ENCODE measurements around the gene CUX1. TPM values are rescaled to one million over a fixed set of nuclear protein-coding genes. Genes with fewer than 3 reads are reported as not detected.
"Not testable (repeated sequence)": the region's sequence is repeated elsewhere in the genome, so short reads cannot be mapped to it uniquely, and the experiment has no call there.

CUX1 gene
- total RNA-seq, 3 donors from 2014 or later, result 35.1 to 54.4 (median 41.1) TPM

DNA sequence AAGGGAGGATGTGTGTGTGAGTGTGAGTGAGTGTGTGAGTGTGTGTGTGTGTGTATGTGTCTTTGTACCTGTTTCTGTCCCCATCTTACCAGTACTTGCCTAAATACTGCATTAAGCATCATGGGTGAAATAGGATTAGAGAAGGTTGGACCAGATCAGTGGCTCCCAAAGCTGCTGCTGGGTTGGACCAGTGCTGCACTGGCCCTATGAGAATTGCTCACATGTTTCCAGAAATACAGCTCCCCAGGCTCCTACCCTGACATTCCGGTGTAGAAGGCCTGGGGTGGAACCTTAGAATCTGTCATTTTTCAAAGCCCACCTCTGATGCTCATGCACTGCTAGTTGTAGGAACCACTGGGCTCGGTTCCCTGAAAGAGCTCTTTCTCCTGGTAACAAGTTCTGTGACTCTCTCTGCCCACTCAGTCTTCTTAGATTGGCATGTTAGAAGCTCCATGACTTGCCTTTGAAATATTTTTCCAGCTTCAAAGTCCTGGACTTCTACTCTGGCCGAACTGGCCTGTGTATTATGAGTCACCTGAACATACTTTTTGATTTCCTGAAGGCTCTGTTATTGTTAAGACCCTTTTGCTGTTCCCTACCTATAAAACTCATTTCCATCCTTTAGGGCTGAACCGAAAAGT lies 224.7 kb downstream of the CUX1 start:
- intact Hi-C loops (cut with DNase I; ENCODE audit: low total_unique reads), result no loop called here
- no peaks in the 10 kb centered on the region for H3K27me3 ChIP-seq
- no peak for TF ChIP-seq POLR2AphosphoS5 (IDR thresholded peaks at IDR 0.05)
- TF ChIP-seq, protein P1, sequence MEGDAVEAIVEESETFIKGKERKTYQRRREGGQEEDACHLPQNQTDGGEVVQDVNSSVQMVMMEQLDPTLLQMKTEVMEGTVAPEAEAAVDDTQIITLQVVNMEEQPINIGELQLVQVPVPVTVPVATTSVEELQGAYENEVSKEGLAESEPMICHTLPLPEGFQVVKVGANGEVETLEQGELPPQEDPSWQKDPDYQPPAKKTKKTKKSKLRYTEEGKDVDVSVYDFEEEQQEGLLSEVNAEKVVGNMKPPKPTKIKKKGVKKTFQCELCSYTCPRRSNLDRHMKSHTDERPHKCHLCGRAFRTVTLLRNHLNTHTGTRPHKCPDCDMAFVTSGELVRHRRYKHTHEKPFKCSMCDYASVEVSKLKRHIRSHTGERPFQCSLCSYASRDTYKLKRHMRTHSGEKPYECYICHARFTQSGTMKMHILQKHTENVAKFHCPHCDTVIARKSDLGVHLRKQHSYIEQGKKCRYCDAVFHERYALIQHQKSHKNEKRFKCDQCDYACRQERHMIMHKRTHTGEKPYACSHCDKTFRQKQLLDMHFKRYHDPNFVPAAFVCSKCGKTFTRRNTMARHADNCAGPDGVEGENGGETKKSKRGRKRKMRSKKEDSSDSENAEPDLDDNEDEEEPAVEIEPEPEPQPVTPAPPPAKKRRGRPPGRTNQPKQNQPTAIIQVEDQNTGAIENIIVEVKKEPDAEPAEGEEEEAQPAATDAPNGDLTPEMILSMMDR (IDR thresholded peaks at IDR 0.05), result no peak
- no peak for TF ChIP-seq POLR2A (IDR thresholded peaks at IDR 0.05)
- no peaks in the 10 kb centered on the region for H3K9me3 ChIP-seq
- H3K4me3 ChIP-seq, result no peak overlapping the region
- H3K36me3 ChIP-seq, result no peaks in the 10 kb centered on the region
- no peak overlapping the region for H3K27ac ChIP-seq
- H3K4me1 ChIP-seq, result no peaks in the 10 kb centered on the region
- DNase-seq (ENCODE audit: low spot score in 2 of 2), result no peak

DNA sequence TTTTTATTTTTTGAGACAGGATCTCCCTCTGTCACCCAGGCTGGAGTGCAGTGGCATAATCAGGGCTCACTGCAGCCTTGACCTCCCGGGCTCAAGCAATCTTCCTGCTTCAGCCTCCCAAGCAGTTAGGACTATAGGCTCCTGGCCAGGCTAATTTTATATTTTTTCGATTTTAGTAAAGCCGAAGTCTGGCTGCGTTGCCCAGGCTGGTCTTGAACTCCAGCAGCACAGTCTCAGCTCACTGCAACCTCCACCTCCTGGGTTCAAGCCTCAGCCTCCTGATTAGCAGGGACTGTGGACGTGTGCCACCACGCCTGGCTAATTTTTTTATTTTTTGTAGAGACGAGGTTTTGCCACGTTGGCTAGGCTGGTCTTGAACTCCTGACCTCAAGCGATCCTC lies 225.4 kb downstream of the CUX1 start:
- DNase-seq (ENCODE audit: low spot score in 2 of 2); H3K36me3 ChIP-seq; H3K9me3 ChIP-seq; H3K4me3 ChIP-seq; H3K4me1 ChIP-seq; H3K27me3 ChIP-seq; intact Hi-C loops (cut with DNase I; ENCODE audit: low total_unique reads); H3K27ac ChIP-seq: not testable (repeated sequence)

- no peaks in the 10 kb centered on the region for H3K9me3 ChIP-seq
- no peaks in the 10 kb centered on the region for H3K36me3 ChIP-seq
- intact Hi-C loops (cut with DNase I; ENCODE audit: low total_unique reads), result no loop called here
- peak in 1 of 2 donors; percentile 14 for DNase-seq (ENCODE audit: low spot score in 2 of 2)
- no peaks in the 10 kb centered on the region for H3K4me1 ChIP-seq
- H3K27ac ChIP-seq, result no peak overlapping the region
- no peak for TF ChIP-seq POLR2A (IDR thresholded peaks at IDR 0.05)
- no peak for TF ChIP-seq POLR2AphosphoS5 (IDR thresholded peaks at IDR 0.05)
- TF ChIP-seq, protein P1 (IDR thresholded peaks at IDR 0.05), result no peak
- H3K27me3 ChIP-seq, result no peaks in the 10 kb centered on the region
- H3K4me3 ChIP-seq, result no peak overlapping the region
Measured at GRCh38 chr7:102044641-102044983, 227.2 kb downstream of the CUX1 start.

- TF ChIP-seq, protein P1 (IDR thresholded peaks at IDR 0.05), result no peak
- TF ChIP-seq POLR2AphosphoS5 (IDR thresholded peaks at IDR 0.05) (peak in 2 of 3 donors; percentile 34 to 49), POLR2A (IDR thresholded peaks at IDR 0.05) (no peak)
- no peaks in the 10 kb centered on the region for H3K36me3 ChIP-seq
- no peaks in the 10 kb centered on the region for H3K4me1 ChIP-seq
- intact Hi-C loops (cut with DNase I; ENCODE audit: low total_unique reads), result no loop called here
- H3K4me3 ChIP-seq, result peak overlapping the region; percentile 8 to 45 (median 13)
- no peaks in the 10 kb centered on the region for H3K27me3 ChIP-seq
- DNase-seq (ENCODE audit: low spot score in 2 of 2), result peak in 1 of 2 donors; percentile 20
- H3K27ac ChIP-seq, result no peak overlapping the region
- H3K9me3 ChIP-seq, result no peaks in the 10 kb centered on the region
Measured at GRCh38 chr7:102044984-102045673, 227.7 kb downstream of the CUX1 start.

DNA sequence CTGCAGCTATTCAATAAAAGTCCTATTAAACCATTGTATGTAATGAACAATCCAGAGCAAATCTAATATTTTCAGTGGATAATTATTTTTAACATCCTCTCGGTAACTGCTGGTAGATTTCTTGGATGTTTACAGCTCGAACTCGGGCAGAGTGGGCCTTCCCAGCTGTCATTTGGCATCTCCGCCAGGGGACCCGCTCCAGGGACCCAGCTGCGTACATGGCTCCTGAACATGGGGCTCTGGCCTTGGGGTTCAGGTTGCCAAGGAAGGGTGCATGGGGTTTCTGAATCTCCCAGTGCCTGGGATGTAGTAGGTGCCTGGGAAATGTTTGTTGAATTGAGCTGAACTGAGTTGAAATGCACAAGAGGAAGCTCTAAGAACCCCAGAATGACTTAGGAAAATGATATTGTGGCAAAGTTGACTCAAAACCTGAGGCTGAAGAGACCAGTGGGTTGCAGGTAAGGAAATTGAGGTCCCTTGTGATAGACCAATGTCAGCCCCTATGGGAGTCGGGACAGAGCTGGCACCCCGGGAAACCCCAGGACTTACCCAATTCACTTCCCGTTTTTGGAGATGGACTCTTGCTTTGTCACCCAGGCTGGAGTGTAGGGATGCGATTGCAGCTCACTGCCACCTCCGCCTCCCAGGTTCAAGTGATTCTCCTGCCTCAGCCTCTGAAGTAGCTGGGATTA lies 228.4 kb downstream of the CUX1 start:
- no peaks in the 10 kb centered on the region for H3K4me1 ChIP-seq
- no peak overlapping the region for H3K4me3 ChIP-seq
- no peak for DNase-seq (ENCODE audit: low spot score in 2 of 2)
- TF ChIP-seq, protein P1 (IDR thresholded peaks at IDR 0.05), result no peak
- TF ChIP-seq POLR2A (IDR thresholded peaks at IDR 0.05), result no peak
- intact Hi-C loops (cut with DNase I; ENCODE audit: low total_unique reads), result no loop called here
- H3K27me3 ChIP-seq, result no peaks in the 10 kb centered on the region
- no peaks in the 10 kb centered on the region for H3K36me3 ChIP-seq
- H3K9me3 ChIP-seq, result no peaks in the 10 kb centered on the region
- no peak overlapping the region for H3K27ac ChIP-seq

Measured in breast epithelium (tissue), 4 donors.